ENCODE measurements around the gene ARHGEF12.

DNA sequence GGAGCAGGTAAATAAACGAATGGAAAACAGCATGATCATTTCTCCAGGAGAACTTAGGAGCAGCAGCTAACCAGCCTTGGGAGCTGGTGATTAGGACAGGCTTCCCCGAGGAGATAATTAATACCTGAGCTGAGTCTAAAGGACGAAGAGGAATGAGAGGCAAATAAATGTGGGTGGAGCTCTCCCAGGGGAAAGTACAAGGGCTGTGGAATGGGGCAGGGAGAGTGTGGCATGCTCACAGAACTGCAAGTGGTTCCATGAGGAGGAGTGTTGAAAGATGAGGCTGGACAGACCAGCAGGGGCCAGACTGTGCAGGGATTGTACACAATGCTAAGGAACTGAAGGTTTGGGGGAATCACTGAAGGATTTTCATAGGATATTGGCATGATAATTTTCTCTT lies 25.3 kb upstream of the ARHGEF12 start:
- TF ChIP-seq, protein P1, sequence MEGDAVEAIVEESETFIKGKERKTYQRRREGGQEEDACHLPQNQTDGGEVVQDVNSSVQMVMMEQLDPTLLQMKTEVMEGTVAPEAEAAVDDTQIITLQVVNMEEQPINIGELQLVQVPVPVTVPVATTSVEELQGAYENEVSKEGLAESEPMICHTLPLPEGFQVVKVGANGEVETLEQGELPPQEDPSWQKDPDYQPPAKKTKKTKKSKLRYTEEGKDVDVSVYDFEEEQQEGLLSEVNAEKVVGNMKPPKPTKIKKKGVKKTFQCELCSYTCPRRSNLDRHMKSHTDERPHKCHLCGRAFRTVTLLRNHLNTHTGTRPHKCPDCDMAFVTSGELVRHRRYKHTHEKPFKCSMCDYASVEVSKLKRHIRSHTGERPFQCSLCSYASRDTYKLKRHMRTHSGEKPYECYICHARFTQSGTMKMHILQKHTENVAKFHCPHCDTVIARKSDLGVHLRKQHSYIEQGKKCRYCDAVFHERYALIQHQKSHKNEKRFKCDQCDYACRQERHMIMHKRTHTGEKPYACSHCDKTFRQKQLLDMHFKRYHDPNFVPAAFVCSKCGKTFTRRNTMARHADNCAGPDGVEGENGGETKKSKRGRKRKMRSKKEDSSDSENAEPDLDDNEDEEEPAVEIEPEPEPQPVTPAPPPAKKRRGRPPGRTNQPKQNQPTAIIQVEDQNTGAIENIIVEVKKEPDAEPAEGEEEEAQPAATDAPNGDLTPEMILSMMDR (conservative IDR thresholded peaks at IDR 0.05; ENCODE audit: low read depth, low read length), result no peak
- no peak for TF ChIP-seq EZH2 (IDR thresholded peaks at IDR 0.05; ENCODE audit: low read length, unreplicated experiment)
